PC-9 (cell line): Measurements from ENCODE around the gene C1orf94. TPM values are rescaled to one million over a fixed set of nuclear protein-coding genes. Genes with fewer than 3 reads are reported as not detected.

Experiments
- BruUV-seq: library from RNA; stranded (reverse); fragments of 400-500 nt; replicated peaks from 2 replicates; lab custom pipeline; 2021; lab: Mats Ljungman, UMichigan
- CTCF ChIA-PET: fragments of 300-600 bp; sonication (Branson Sonifier 250); formaldehyde crosslinking; loops from one replicate; lab custom pipeline; 2022; ENCODE audit warnings: antibody characterized with exemption; lab: Charles Lee
- POLR2A ChIA-PET: fragments of 300-600 bp; sonication (Branson Sonifier 250); formaldehyde crosslinking; loops from one replicate; lab custom pipeline; 2022; ENCODE audit warnings: antibody characterized with exemption; ENCODE audit not compliant: unreplicated experiment; lab: Charles Lee
- DNase-seq, 2 experiments: peaks; one replicate each; pipeline versions ENCODE4 v3.0.0 to v3.0.0-alpha.2; 2015 to 2022; ENCODE audit warnings: mixed read lengths in 1 of 2
- H2AFZ ChIP-seq: fragments of 200-600 bp; sonication (generic); 2 replicates; pipeline ENCODE4 v1.8.1; 2017; ENCODE audit warnings: antibody characterized with exemption
- H3F3A ChIP-seq: fragments of 200-600 bp; sonication (generic); 2 replicates; pipeline ENCODE4 v1.8.1; 2017; ENCODE audit warnings: antibody characterized with exemption, mild to moderate bottlenecking, low read depth; ENCODE audit not compliant: insufficient read depth
- H3K27ac ChIP-seq: fragments of 200-600 bp; sonication (generic); 2 replicates; pipeline ENCODE4 v1.6.1; 2016; ENCODE audit warnings: mixed run types
- H3K27me3 ChIP-seq: fragments of 200-600 bp; sonication (generic); 2 replicates; pipeline ENCODE4 v1.6.1; 2016; ENCODE audit warnings: low read depth, mixed run types; ENCODE audit not compliant: insufficient read depth
- H3K36me3 ChIP-seq: fragments of 200-600 bp; sonication (generic); 2 replicates; pipeline ENCODE4 v1.6.1; 2016; ENCODE audit warnings: low read depth, mixed run types
- H3K4me1 ChIP-seq: fragments of 200-600 bp; sonication (generic); replicated peaks from 2 replicates; pipeline ENCODE4 v1.6.1; 2016; ENCODE audit warnings: mixed run types; ENCODE audit not compliant: insufficient read depth
- H3K4me2 ChIP-seq: fragments of 200-600 bp; sonication (generic); 2 replicates; pipeline ENCODE4 v1.6.1; 2017; ENCODE audit warnings: mixed run types
- H3K4me3 ChIP-seq: fragments of 200-600 bp; sonication (generic); 2 replicates; pipeline ENCODE4 v1.6.1; 2016; ENCODE audit warnings: mixed run types
- H3K79me2 ChIP-seq: fragments of 200-600 bp; sonication (generic); 2 replicates; pipeline ENCODE4 v1.6.1; 2017; ENCODE audit warnings: low read depth, mixed run types
- H3K9me2 ChIP-seq: fragments of 200-600 bp; sonication (generic); 2 replicates; pipeline ENCODE4 v1.8.1; 2017; ENCODE audit warnings: mild to moderate bottlenecking; ENCODE audit not compliant: insufficient read depth
- H3K9me3 ChIP-seq: fragments of 200-600 bp; sonication (generic); 2 replicates; pipeline ENCODE4 v1.8.1; 2016; ENCODE audit warnings: low read depth; ENCODE audit not compliant: insufficient read depth
- H4K20me1 ChIP-seq: fragments of 200-600 bp; sonication (generic); 2 replicates; pipeline ENCODE4 v1.8.1; 2017; ENCODE audit not compliant: insufficient read depth
- CTCF ChIP-seq: fragments of 200-600 bp; sonication (generic); conservative IDR thresholded peaks from 2 replicates; pipeline ENCODE4 v1.6.1; 2017; ENCODE audit warnings: mixed run types, antibody characterized with exemption, mild to moderate bottlenecking, moderate library complexity
- EZH2 ChIP-seq: fragments of 200-600 bp; sonication (generic); IDR thresholded peaks from 2 replicates; pipeline ENCODE4 v1.8.0; 2017; ENCODE audit warnings: antibody characterized with exemption, low read depth
- intact Hi-C: fragments of 100-400 bp; cut with micrococcal nuclease; formaldehyde crosslinking; loops from one replicate; pipeline ENCODE4 v1.10.0; 2022; ENCODE audit not compliant: unreplicated experiment
- total RNA-seq: library from RNA; stranded (reverse); gene quantifications from 2 replicates; pipeline ENCODE4 v1.2.3, GENCODE V29; 2021

The C1orf94 gene
- total RNA-seq, 1 experiment from 2014 or later = not detected

GRCh38 chr1:34192621-34193020 lies 15.9 kb downstream of the C1orf94 start:
- BruUV-seq = no TSS peak
- Histone ChIP-seq H3K4me3 (no peak overlapping the region), H4K20me1 (no peaks in the 10 kb centered on the region), H3K9me2 (no peaks in the 10 kb centered on the region), H3K27me3 (peaks cover 15% of the 10 kb centered on the region; the same call in 1 of the 2 replicates), H3F3A (no peaks in the 10 kb centered on the region), H3K9me3 (no peaks in the 10 kb centered on the region), H3K4me1 (no peaks in the 10 kb centered on the region), H2AFZ (no peak overlapping the region), H3K27ac (no peak overlapping the region), H3K4me2 (no peak overlapping the region), H3K79me2 (no peaks in the 10 kb centered on the region), H3K36me3 (no peaks in the 10 kb centered on the region)
- DNase-seq = no peak
- ChIA-PET POLR2A (no interaction called here), CTCF (no interaction called here)
- intact Hi-C loops = no loop called here
- TF ChIP-seq CTCF (no peak), EZH2 (no peak)

- H3K4me3 ChIP-seq = no peak overlapping the region
- no peak overlapping the region for H3K27ac ChIP-seq
- peak in 1 of 2 experiments; percentile 43 for DNase-seq
- no peak overlapping the region for H3K4me2 ChIP-seq
- TF ChIP-seq EZH2 = no peak
- TF ChIP-seq CTCF = no peak
- H3K4me1 ChIP-seq = no peaks in the 10 kb centered on the region
- no peaks in the 10 kb centered on the region for H4K20me1 ChIP-seq
- peaks cover 19% of the 10 kb centered on the region; the same call in 1 of the 2 replicates for H3K27me3 ChIP-seq
- no TSS peak for BruUV-seq
- H3F3A ChIP-seq = no peaks in the 10 kb centered on the region
- intact Hi-C loops = no loop called here
- H3K9me2 ChIP-seq = no peaks in the 10 kb centered on the region
- ChIA-PET POLR2A (no interaction called here), CTCF (no interaction called here)
- H3K9me3 ChIP-seq = no peaks in the 10 kb centered on the region
- H2AFZ ChIP-seq = no peak overlapping the region
- H3K79me2 ChIP-seq = no peaks in the 10 kb centered on the region
- no peaks in the 10 kb centered on the region for H3K36me3 ChIP-seq
Observed at GRCh38 chr1:34199927-34200326, 23.2 kb downstream of the C1orf94 start.

- Histone ChIP-seq H3K4me2 (no peak overlapping the region), H3K4me1 (no peaks in the 10 kb centered on the region), H3K79me2 (no peaks in the 10 kb centered on the region), H3K36me3 (no peaks in the 10 kb centered on the region), H3F3A (no peaks in the 10 kb centered on the region), H3K9me3 (no peaks in the 10 kb centered on the region), H4K20me1 (no peaks in the 10 kb centered on the region), H3K27ac (no peak overlapping the region), H3K9me2 (no peaks in the 10 kb centered on the region), H3K27me3 (peaks cover 34% of the 10 kb centered on the region), H3K4me3 (no peak overlapping the region), H2AFZ (no peak overlapping the region)
- no peak for DNase-seq
- BruUV-seq = no TSS peak
- intact Hi-C loops = no loop called here
- no peak for TF ChIP-seq EZH2
- ChIA-PET POLR2A (no interaction called here), CTCF (no interaction called here)
Observed at GRCh38 chr1:34212673-34213072, 36.0 kb downstream of the C1orf94 start.

GRCh38 chr1:34213956-34214355 lies 37.2 kb downstream of the C1orf94 start:
- H3K9me2 ChIP-seq = no peaks in the 10 kb centered on the region
- H3K79me2 ChIP-seq = no peaks in the 10 kb centered on the region
- no peaks in the 10 kb centered on the region for H3F3A ChIP-seq
- no peaks in the 10 kb centered on the region for H3K36me3 ChIP-seq
- ChIA-PET POLR2A (no interaction called here), CTCF (no interaction called here)
- H3K27me3 ChIP-seq = peaks cover 33% of the 10 kb centered on the region
- no peak for TF ChIP-seq EZH2
- no peak for TF ChIP-seq CTCF
- intact Hi-C loops = no loop called here
- no peaks in the 10 kb centered on the region for H3K4me1 ChIP-seq
- BruUV-seq = no TSS peak
- H3K9me3 ChIP-seq = no peaks in the 10 kb centered on the region
- H3K27ac ChIP-seq = no peak overlapping the region
- DNase-seq = no peak
- H3K4me3 ChIP-seq = no peak overlapping the region
- H2AFZ ChIP-seq = no peak overlapping the region
- H4K20me1 ChIP-seq = no peaks in the 10 kb centered on the region
- no peak overlapping the region for H3K4me2 ChIP-seq
